ENCODE data around the gene METTL16. TPM values are rescaled to one million over a fixed set of nuclear protein-coding genes. Genes with fewer than 3 reads are reported as not detected.

METTL16 gene
- total and polyA plus RNA-seq, 9 of the 15 experiments (the other 6 are each of a cell fraction or from before 2014, with no cell fraction given) = 12.1 to 30.5 (median 19.8) TPM

DNA sequence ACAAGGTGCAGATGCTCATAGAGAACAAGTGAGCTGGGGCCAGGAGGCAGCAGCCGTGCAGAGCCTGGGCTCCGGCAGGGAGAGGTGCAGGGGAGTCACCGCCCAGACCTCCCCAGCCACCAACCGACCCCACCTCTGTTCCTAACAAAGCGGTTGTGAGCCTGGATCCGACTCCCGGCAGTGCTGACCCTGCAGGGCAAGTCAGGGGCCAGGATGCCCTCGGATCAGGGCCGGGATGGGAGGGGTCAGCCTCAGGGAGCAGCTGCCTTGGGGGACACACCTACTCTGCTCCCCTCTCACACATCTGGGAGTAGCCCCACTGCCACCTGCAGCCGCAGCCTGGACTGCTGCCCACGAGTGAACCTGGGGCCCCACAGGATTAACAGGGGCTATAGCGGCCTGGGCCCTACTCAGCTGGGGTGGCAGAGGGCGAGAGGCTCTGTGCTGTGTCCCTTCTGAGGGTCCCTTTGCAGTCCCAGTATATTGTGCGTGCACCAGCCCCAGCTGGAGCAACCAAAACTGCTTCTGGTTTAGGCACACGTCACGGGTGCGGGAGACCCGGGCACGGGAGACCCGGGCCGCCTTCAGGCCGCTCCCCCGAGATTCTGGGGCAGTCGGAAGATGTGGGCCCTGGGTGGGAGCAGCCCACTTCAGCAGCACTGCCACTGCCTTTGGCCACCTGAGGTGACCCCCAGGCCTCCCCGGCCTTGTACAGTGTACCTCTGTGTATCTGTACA, 132.0 kb downstream of the METTL16 start:
- Histone ChIP-seq H3K4me2 (ENCODE audit: insufficient read depth, low read length) (no peak overlapping the region), H3K4me1 (replicated peaks in 1 of 2; ENCODE audit: control insufficient read depth in 2 of 2, insufficient read depth in 2 of 2, low read length in 2 of 2) (peaks cover 14 to 33% of the 10 kb centered on the region in 2 experiments), H2AFZ (ENCODE audit: low read depth, low read length) (no peak overlapping the region), H3K4me3 (no peak overlapping the region), H3K27ac (ENCODE audit: extremely low read depth, low read depth, low read length) (no peak overlapping the region), H3K9ac (ENCODE audit: insufficient read depth in 1 of 2, low read depth in 2 of 2, low read length in 2 of 2) (no peak overlapping the region), H3K27me3 (ENCODE audit: control insufficient read depth in 2 of 2, insufficient read depth in 2 of 2, low read length in 2 of 2) (no peaks in the 10 kb centered on the region), H3K9me1 (ENCODE audit: control insufficient read depth, insufficient read depth, low read length) (no peaks in the 10 kb centered on the region), H3K79me2 (ENCODE audit: control insufficient read depth, insufficient read depth, low read length) (no peaks in the 10 kb centered on the region), H4K20me1 (replicated peaks; ENCODE audit: control insufficient read depth, insufficient read depth, low read length) (no peaks in the 10 kb centered on the region), H3K36me3 (ENCODE audit: control insufficient read depth, insufficient read depth, low read length) (no peaks in the 10 kb centered on the region), H3K9me3 (replicated peaks; ENCODE audit: control insufficient read depth, insufficient read depth, low read depth, low read length) (no peaks in the 10 kb centered on the region)
- intact Hi-C loops (cut with micrococcal nuclease) = no loop called here
- no peak for DNase-seq (ENCODE audit: extremely low read depth in 1 of 4, low spot score in 3 of 4)
- 83% methylated on average over 10 of the region's 25 CpGs for WGBS (ENCODE audit: insufficient coverage, low coverage, missing lambda C conversion rate)
- no peak for ATAC-seq
- TF ChIP-seq, protein P1, sequence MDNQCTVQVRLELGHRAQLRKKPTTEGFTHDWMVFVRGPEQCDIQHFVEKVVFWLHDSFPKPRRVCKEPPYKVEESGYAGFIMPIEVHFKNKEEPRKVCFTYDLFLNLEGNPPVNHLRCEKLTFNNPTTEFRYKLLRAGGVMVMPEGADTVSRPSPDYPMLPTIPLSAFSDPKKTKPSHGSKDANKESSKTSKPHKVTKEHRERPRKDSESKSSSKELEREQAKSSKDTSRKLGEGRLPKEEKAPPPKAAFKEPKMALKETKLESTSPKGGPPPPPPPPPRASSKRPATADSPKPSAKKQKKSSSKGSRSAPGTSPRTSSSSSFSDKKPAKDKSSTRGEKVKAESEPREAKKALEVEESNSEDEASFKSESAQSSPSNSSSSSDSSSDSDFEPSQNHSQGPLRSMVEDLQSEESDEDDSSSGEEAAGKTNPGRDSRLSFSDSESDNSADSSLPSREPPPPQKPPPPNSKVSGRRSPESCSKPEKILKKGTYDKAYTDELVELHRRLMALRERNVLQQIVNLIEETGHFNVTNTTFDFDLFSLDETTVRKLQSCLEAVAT (IDR thresholded peaks at IDR 0.05) = no peak
- no peak for TF ChIP-seq MAFG (tag; conservative IDR thresholded peaks at IDR 0.05)
- no peak for TF ChIP-seq HDAC6 (IDR thresholded peaks at IDR 0.05; ENCODE audit: low read depth, low read length)
- TF ChIP-seq FOSL1 (tag; conservative IDR thresholded peaks at IDR 0.05) = no peak
- TF ChIP-seq SRSF1 (IDR thresholded peaks at IDR 0.05; ENCODE audit: low read depth, low read length) = no peak
- no peak for FAIRE-seq
- in situ Hi-C loops (cut with MboI) = loop anchor here (5.0 kb wide), 1 partner anchor 33 kb away; no protein-coding TSS in a partner anchor
- BruUV-seq (replicated peaks) = no TSS peak
- POLR2A ChIA-PET = interaction anchor here (1.2 kb wide), 1 partner anchor 14 kb away, joined by 4 read pairs; no protein-coding TSS in a partner anchor
- CTCF ChIA-PET (ENCODE audit: low intra/inter-chr PET ratio) = interaction anchor here (5.3 kb wide), 1 partner anchor 35 kb away, joined by 78 read pairs; no protein-coding TSS in a partner anchor

Measured in K562 (cell line).